Astrocyte (in vitro differentiated cells and primary cell): ENCODE results near the gene SLC16A6.

Source experiments
- CTCF ChIP-seq: IDR thresholded peaks from 2 replicates; pipeline ENCODE4 v1.5.1; 2011; ENCODE audit warnings: low read depth, mild to moderate bottlenecking, inconsistent platforms, low read length, moderate library complexity; ENCODE audit not compliant: insufficient read depth
- EZH2 ChIP-seq: IDR thresholded peaks from 2 replicates; pipeline ENCODE4 v1.6.1; 2012; ENCODE audit warnings: mild to moderate bottlenecking, low read length, inconsistent platforms; ENCODE audit not compliant: insufficient read depth

- TF ChIP-seq EZH2 (no peak), CTCF (no peak)
Measured at GRCh38 chr17:68297195-68297594, 6.3 kb upstream of the SLC16A6 start.
